ENCODE results near the gene NAA16.
A peak's percentile ranks its signal among the peaks of the same experiment; 100 is the strongest.

The NAA16 gene

DNA sequence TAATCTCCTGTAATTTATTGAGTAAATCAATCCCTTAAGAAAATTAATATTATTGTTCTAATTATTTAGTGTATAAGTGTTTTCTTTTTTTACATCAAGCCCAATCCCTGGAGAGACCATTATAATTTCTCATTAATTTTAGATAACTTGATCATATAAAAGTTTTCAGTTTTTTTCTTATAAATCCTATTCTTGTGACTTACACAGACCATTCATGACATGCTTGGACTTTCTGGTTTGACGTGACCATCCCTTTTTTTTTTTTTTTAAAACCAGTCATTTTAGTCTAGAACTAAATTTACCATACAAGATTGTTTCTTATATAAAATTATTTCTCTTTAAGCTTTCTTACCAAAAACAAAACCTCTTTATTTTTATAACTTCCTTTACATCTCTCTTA lies 42.3 kb upstream of the NAA16 start:
- H3K79me2 ChIP-seq (ENCODE audit: insufficient read depth, low read length), result no peaks in the 10 kb centered on the region
- H4K20me1 ChIP-seq (ENCODE audit: insufficient read depth, low read length, poor library complexity, severe bottlenecking), result no peaks in the 10 kb centered on the region
- H3K36me3 ChIP-seq (ENCODE audit: insufficient read depth, low read length), result no peaks in the 10 kb centered on the region
- H3K4me1 ChIP-seq (ENCODE audit: insufficient read depth, low read length, poor library complexity, severe bottlenecking), result no peaks in the 10 kb centered on the region
- no peaks in the 10 kb centered on the region for H3K9me2 ChIP-seq (replicated peaks; ENCODE audit: low read depth, low read length)
- H2AFZ ChIP-seq (ENCODE audit: low read length), result no peak overlapping the region
- H3K9me3 ChIP-seq (ENCODE audit: insufficient read depth, low read depth, low read length), result peaks cover 8% of the 10 kb centered on the region; the same call in 1 of the 2 replicates
- H3K4me2 ChIP-seq (ENCODE audit: low read depth, low read length, poor library complexity, severe bottlenecking), result no peak overlapping the region
- H3K4me3 ChIP-seq (ENCODE audit: low read length, poor library complexity, severe bottlenecking), result no peak overlapping the region
- H3K9ac ChIP-seq (ENCODE audit: low read depth, low read length, poor library complexity, severe bottlenecking), result no peak overlapping the region
- no peak for TF ChIP-seq EZH2phosphoT487 (IDR thresholded peaks at IDR 0.05; ENCODE audit: borderline replicate concordance)
- TF ChIP-seq, protein P1, sequence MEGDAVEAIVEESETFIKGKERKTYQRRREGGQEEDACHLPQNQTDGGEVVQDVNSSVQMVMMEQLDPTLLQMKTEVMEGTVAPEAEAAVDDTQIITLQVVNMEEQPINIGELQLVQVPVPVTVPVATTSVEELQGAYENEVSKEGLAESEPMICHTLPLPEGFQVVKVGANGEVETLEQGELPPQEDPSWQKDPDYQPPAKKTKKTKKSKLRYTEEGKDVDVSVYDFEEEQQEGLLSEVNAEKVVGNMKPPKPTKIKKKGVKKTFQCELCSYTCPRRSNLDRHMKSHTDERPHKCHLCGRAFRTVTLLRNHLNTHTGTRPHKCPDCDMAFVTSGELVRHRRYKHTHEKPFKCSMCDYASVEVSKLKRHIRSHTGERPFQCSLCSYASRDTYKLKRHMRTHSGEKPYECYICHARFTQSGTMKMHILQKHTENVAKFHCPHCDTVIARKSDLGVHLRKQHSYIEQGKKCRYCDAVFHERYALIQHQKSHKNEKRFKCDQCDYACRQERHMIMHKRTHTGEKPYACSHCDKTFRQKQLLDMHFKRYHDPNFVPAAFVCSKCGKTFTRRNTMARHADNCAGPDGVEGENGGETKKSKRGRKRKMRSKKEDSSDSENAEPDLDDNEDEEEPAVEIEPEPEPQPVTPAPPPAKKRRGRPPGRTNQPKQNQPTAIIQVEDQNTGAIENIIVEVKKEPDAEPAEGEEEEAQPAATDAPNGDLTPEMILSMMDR (conservative IDR thresholded peaks at IDR 0.05; ENCODE audit: low read length), result no peak
- H3F3A ChIP-seq (ENCODE audit: low read depth), result no peaks in the 10 kb centered on the region
- no peaks in the 10 kb centered on the region for H3K27me3 ChIP-seq (ENCODE audit: insufficient read depth, low read length, poor library complexity, severe bottlenecking)

DNA sequence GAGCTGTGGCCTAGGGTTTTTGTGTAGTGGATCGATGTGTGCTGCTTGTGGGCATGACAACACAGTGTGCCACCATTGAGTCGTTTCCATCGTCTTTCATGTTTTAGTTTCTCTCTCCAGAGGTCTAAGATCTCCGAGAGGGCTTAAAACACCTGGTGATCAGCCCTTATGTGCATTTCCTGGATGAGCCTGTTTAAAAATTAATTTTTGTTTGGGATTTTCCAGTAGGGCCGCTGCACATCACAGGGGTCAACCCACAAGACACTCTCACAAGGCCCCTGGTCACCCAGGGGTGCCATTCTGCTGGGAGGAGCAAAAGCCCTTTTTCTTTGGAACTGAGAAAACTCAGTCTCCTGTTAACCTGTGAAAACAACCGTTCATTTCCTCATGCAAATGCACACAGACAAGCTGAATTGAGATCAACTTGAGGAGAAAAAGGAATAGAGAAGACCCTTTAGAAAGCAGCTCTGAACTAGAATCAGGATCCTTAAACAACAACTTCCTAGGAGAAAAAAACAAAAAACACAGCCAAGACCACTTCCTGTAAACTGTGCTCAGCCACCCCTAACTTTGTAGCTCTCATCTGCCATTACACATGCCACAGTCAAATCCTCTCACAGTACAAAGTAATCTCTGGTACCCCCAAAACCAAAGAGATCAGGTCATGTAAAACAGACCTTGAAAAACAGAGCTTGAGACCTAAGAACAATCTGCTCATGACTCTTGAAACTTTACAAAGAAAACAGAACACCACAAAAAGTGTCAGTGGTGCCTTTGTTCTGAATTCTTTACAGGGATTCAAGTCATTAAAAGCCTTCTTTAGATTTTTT lies 39.4 kb upstream of the NAA16 start:
- H3K79me2 ChIP-seq (ENCODE audit: insufficient read depth, low read length), result no peaks in the 10 kb centered on the region
- H3K4me1 ChIP-seq (ENCODE audit: insufficient read depth, low read length, poor library complexity, severe bottlenecking), result no peaks in the 10 kb centered on the region
- peak overlapping the region; percentile 61 for H2AFZ ChIP-seq (ENCODE audit: low read length)
- H3K4me3 ChIP-seq (ENCODE audit: low read length, poor library complexity, severe bottlenecking), result no peak overlapping the region
- no peaks in the 10 kb centered on the region for H4K20me1 ChIP-seq (ENCODE audit: insufficient read depth, low read length, poor library complexity, severe bottlenecking)
- no peaks in the 10 kb centered on the region for H3K36me3 ChIP-seq (ENCODE audit: insufficient read depth, low read length)
- no peak overlapping the region for H3K9ac ChIP-seq (ENCODE audit: low read depth, low read length, poor library complexity, severe bottlenecking)
- no peaks in the 10 kb centered on the region for H3F3A ChIP-seq (ENCODE audit: low read depth)
- no peaks in the 10 kb centered on the region for H3K27me3 ChIP-seq (ENCODE audit: insufficient read depth, low read length, poor library complexity, severe bottlenecking)
- H3K9me3 ChIP-seq (ENCODE audit: insufficient read depth, low read depth, low read length), result peaks cover 8% of the 10 kb centered on the region; the same call in 1 of the 2 replicates
- H3K4me2 ChIP-seq (ENCODE audit: low read depth, low read length, poor library complexity, severe bottlenecking), result no peak overlapping the region
- H3K9me2 ChIP-seq (replicated peaks; ENCODE audit: low read depth, low read length), result no peaks in the 10 kb centered on the region
- TF ChIP-seq, protein P1 (conservative IDR thresholded peaks at IDR 0.05; ENCODE audit: low read length), result no peak
- no peak for TF ChIP-seq EZH2phosphoT487 (IDR thresholded peaks at IDR 0.05; ENCODE audit: borderline replicate concordance)

DNA sequence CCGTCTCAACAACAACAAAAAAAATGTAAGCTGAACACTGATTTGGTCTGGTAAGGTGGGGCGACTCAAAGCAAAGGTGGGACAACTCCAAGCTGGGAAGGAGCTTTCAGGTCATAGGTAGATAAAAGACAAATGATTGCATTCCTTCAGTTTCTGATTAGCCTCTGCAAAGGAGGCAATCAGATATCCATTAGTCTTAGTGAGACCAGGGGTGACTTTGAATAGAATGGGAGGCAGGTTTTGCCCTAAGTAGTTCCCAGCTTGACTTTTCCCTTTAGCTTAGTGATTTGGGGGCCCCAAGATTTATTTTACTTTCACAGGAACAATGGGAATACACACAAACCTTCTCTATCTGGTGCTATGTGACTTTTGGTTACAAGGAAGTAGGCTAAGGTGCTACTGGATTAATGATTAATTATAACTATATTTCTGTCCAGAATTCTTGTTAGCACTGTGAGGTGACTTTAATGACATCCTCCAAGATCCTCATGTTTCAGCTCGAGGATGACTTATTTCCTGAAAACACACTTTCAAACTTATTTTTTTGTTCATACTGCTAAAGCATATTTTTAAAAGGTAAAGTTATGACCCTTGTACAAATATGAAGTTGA lies 37.1 kb upstream of the NAA16 start:
- no peak overlapping the region for H3K9ac ChIP-seq (ENCODE audit: low read depth, low read length, poor library complexity, severe bottlenecking)
- no peaks in the 10 kb centered on the region for H3F3A ChIP-seq (ENCODE audit: low read depth)
- H3K4me3 ChIP-seq (ENCODE audit: low read length, poor library complexity, severe bottlenecking), result no peak overlapping the region
- no peaks in the 10 kb centered on the region for H4K20me1 ChIP-seq (ENCODE audit: insufficient read depth, low read length, poor library complexity, severe bottlenecking)
- H3K4me1 ChIP-seq (ENCODE audit: insufficient read depth, low read length, poor library complexity, severe bottlenecking), result no peaks in the 10 kb centered on the region
- H3K36me3 ChIP-seq (ENCODE audit: insufficient read depth, low read length), result no peaks in the 10 kb centered on the region
- no peaks in the 10 kb centered on the region for H3K9me3 ChIP-seq (ENCODE audit: insufficient read depth, low read depth, low read length)
- no peaks in the 10 kb centered on the region for H3K27me3 ChIP-seq (ENCODE audit: insufficient read depth, low read length, poor library complexity, severe bottlenecking)
- no peak overlapping the region for H3K4me2 ChIP-seq (ENCODE audit: low read depth, low read length, poor library complexity, severe bottlenecking)
- no peaks in the 10 kb centered on the region for H3K79me2 ChIP-seq (ENCODE audit: insufficient read depth, low read length)
- no peak overlapping the region for H2AFZ ChIP-seq (ENCODE audit: low read length)
- no peaks in the 10 kb centered on the region for H3K9me2 ChIP-seq (replicated peaks; ENCODE audit: low read depth, low read length)
- TF ChIP-seq, protein P1 (conservative IDR thresholded peaks at IDR 0.05; ENCODE audit: low read length), result no peak
- TF ChIP-seq EZH2phosphoT487 (IDR thresholded peaks at IDR 0.05; ENCODE audit: borderline replicate concordance), result no peak

All from Loucy (cell line).